Measurements from ENCODE around the gene STT3A.
A peak's percentile ranks its signal among the peaks of the same experiment; 100 is the strongest.
"Not testable (repeated sequence)": the region's sequence is repeated elsewhere in the genome, so short reads cannot be mapped to it uniquely, and the experiment has no call there.

STT3A gene

GRCh38 chr11:125592305-125593113 lies at the start of gene STT3A:
STT3A (plus strand) TSS chr11:125592852; CDS start chr11:125595916, 3,064 bp downstream.
- peak; percentile 98 for DNase-seq (ENCODE audit: low spot score)

- DNase-seq (ENCODE audit: low spot score), result no peak
Observed at GRCh38 chr11:125550780-125551179, 41.9 kb upstream of the STT3A start.

GRCh38 chr11:125551835-125552342 lies 40.8 kb upstream of the STT3A start:
- no peak for DNase-seq (ENCODE audit: low spot score)

- DNase-seq (ENCODE audit: low spot score), result no peak
Observed at GRCh38 chr11:125552927-125553326, 39.7 kb upstream of the STT3A start.

- no peak for DNase-seq (ENCODE audit: low spot score)
Observed at GRCh38 chr11:125553357-125553756, 39.3 kb upstream of the STT3A start.

DNA sequence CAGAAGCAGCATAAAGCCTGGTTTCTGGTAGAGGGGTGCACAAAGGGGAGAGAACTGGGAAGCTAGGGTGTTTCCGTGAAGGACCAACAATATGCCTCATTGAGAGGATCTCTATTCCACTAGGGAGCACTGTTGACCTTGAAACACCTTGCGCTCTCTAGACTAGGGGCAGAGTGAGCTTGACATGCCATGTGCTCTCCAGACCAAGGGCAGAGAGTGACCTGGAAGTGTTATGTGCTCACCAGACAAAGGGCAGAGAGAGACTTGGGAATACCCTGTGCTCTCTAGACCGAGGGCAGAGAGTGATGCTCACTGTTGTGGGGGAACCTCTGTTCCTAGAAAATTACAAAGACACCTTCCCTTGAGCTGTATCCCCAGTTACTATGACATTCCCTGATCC lies 38.6 kb upstream of the STT3A start:
- no peak for DNase-seq (ENCODE audit: low spot score)

GRCh38 chr11:125559888-125560287 lies 32.8 kb upstream of the STT3A start:
- DNase-seq (ENCODE audit: low spot score), result no peak

DNA sequence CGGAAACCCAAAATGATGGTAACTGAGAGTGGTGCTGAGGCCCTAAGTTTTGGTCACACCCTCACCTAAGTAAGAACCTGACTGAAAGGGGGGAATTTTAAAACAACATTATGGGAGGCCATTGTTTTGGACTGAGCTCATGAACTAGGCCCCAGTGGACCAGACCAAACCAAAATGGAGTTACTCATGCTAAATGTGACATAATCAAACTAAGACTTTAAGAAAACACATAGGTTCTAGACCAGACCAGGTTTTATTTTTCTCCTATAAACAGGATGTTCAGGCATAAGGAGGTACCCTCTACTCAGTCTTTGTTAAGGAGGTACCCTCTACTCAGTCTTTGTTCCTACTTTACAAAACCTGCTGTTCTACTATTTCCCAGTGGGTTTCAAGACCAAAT lies 30.7 kb upstream of the STT3A start:
- DNase-seq (ENCODE audit: low spot score), result no peak

DNA sequence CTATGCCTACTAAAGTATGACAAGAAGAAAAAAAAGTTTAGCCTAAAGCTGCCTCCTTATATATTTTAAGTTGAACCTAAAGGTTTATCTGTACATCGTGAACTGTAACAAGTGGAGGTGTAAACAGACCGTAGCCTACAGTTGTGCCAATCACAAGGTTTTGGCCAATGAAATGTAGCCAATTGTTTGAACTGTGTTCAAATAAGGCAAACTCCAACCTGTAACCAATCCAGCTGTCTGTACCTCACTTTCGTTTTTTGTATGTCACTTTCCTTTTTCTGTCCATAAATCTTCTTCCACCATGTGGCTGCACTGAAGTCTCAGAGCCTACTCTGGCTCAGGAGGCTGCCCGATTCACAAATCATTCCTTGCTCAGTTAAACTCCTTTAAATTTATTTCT lies 30.2 kb upstream of the STT3A start:
- no peak for DNase-seq (ENCODE audit: low spot score)

GRCh38 chr11:125564357-125564756 lies 28.3 kb upstream of the STT3A start:
- DNase-seq (ENCODE audit: low spot score), result no peak

- DNase-seq (ENCODE audit: low spot score), result no peak
Observed at GRCh38 chr11:125566235-125566634, 26.4 kb upstream of the STT3A start.

- peak; percentile 92 for DNase-seq (ENCODE audit: low spot score)
Observed at GRCh38 chr11:125568970-125569914, 23.4 kb upstream of the STT3A start, which contains the start of gene EI24. EI24 (plus strand) TSS chr11:125569477; CDS start chr11:125572528, 3,051 bp downstream.

DNA sequence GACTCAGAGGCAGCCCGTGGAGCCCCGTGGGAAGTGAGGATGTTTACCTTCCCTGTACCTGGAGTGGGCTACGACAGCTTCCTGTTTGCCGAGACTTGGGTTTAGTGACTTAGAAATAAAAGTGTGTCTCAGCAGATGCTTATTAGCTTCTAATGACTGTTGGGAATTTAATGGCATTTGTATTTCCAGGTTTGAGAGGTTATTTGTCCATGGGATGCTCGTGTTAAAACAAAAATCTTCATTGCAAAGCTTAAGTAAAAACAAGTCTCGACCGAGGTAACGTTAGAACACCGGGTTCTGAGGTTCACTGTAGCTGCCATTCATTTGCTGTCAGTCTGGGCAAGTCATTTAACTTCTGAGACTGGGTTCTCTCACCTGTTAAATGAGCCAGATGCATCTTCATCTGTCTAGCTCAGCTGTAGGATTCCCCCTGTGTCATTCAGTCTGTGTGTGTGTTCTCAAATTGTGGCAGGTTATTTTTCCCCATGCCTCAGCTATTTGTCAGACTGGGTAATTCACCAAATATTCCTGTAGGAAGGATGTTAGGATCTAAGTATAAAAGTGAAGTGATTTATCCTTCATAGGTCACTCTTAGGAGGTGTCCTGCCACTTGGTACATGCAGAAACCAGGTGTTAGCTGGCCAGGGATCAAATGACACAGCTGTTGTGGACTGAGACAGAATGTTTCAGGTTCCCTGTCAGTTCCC lies 22.6 kb upstream of the STT3A start:
- DNase-seq (ENCODE audit: low spot score), result no peak

DNA sequence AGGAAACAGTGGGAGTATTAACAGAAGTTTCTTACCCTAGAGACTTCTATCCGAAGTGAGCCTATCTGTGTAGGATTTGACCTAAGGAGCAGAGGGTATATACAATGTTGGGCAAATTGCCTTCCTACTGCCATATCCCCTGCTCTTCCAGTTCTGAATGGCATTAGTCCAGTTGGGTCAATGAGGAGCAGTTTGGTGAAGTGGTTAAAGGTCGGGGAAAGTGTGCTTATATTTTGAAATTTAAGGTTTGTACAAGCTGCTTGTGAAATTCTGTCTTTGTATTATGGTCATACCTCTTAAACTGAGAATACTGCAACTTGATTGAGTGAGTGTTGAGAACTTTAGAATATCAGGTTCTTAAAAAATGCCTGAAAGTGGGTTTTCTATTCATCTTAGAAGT lies 21.7 kb upstream of the STT3A start:
- no peak for DNase-seq (ENCODE audit: low spot score)

- no peak for DNase-seq (ENCODE audit: low spot score)
Observed at GRCh38 chr11:125572916-125573315, 19.7 kb upstream of the STT3A start.

- not testable (repeated sequence) for DNase-seq (ENCODE audit: low spot score)
Observed at GRCh38 chr11:125577181-125577580, 15.5 kb upstream of the STT3A start.

DNA sequence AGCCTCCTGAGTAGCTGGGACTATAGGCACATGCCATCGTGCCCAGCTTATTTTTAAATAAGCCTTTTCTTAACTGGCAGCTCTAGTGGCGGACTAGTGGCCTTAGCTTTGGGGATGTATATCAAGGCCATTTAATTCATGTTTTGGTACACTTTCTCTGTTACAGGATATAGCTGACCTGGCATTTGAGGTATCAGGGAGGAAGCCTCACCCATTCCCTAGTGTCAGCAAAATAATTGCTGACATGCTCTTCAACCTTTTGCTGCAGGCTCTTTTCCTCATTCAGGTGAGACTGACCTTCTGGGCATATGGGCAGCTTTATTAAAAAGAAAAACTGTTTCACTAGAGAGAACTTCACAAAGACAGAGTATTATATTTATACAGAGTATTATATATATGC lies 13.9 kb upstream of the STT3A start:
- no peak for DNase-seq (ENCODE audit: low spot score)

GRCh38 chr11:125579811-125580210 lies 12.8 kb upstream of the STT3A start:
- DNase-seq (ENCODE audit: low spot score), result no peak

GRCh38 chr11:125583496-125583895 lies 9.2 kb upstream of the STT3A start:
- DNase-seq (ENCODE audit: low spot score), result no peak

GRCh38 chr11:125585487-125585886 lies 7.2 kb upstream of the STT3A start:
- DNase-seq (ENCODE audit: low spot score), result no peak

- DNase-seq (ENCODE audit: low spot score), result no peak
Observed at GRCh38 chr11:125586623-125587022, 6.0 kb upstream of the STT3A start.

- no peak for DNase-seq (ENCODE audit: low spot score)
Observed at GRCh38 chr11:125587480-125587879, 5.2 kb upstream of the STT3A start.

Measured in LoVo (cell line).